Caco-2 (cell line): ENCODE measurements around the gene RAD51B. TPM values are rescaled to one million over a fixed set of nuclear protein-coding genes. Genes with fewer than 3 reads are reported as not detected.

Experiments used
- BruUV-seq: library from RNA; stranded (reverse); fragments of 400-500 nt; replicated peaks from 2 replicates; lab custom pipeline; 2021; lab: Mats Ljungman, UMichigan
- CTCF ChIA-PET: fragments of 300-600 bp; sonication (Branson Sonifier 250); formaldehyde crosslinking; loops from one replicate; lab custom pipeline; 2022; ENCODE audit warnings: antibody characterized with exemption; lab: Charles Lee
- POLR2A ChIA-PET: fragments of 300-600 bp; sonication (Branson Sonifier 250); formaldehyde crosslinking; loops from one replicate; lab custom pipeline; 2022; ENCODE audit warnings: antibody characterized with exemption; lab: Charles Lee
- DNase-seq, 2 experiments: peaks; one replicate each; pipeline versions ENCODE4 v3.0.0 to v3.0.0-alpha.2; 2020 to 2022
- H3K27me3 ChIP-seq: replicated peaks from 2 replicates; pipeline ENCODE4 v1.6.0; 2011; ENCODE audit warnings: low read length; ENCODE audit not compliant: control insufficient read depth, insufficient read depth
- H3K36me3 ChIP-seq: 2 replicates; pipeline ENCODE4 v1.5.1; 2011; ENCODE audit warnings: low read length; ENCODE audit not compliant: control insufficient read depth, insufficient read depth
- H3K4me1 ChIP-seq: fragments of 250-450 bp; sonication (Bioruptor Pico); 2 replicates; pipeline ENCODE4 v1.5.1; 2020; ENCODE audit warnings: mild to moderate bottlenecking
- H3K4me3 ChIP-seq: 2 replicates; pipeline ENCODE4 v1.5.1; 2011; ENCODE audit warnings: low read depth, mild to moderate bottlenecking, control low read depth, low read length
- H3K9me3 ChIP-seq: fragments of 250-450 bp; sonication (Bioruptor Pico); 2 replicates; pipeline ENCODE4 v1.5.1; 2020; ENCODE audit warnings: mild to moderate bottlenecking, moderate library complexity
- H3K27ac Mint-ChIP-seq: one replicate; pipeline ENCODE4 v1.8.0; 2022; ENCODE audit warnings: mixed read lengths; ENCODE audit not compliant: unreplicated experiment
- H3K27me3 Mint-ChIP-seq: one replicate; pipeline ENCODE4 v1.8.0; 2022; ENCODE audit warnings: mixed read lengths; ENCODE audit not compliant: insufficient read depth, unreplicated experiment
- H3K36me3 Mint-ChIP-seq: one replicate; pipeline ENCODE4 v1.8.0; 2022; ENCODE audit warnings: mild to moderate bottlenecking, mixed read lengths; ENCODE audit not compliant: insufficient read depth, unreplicated experiment
- H3K4me1 Mint-ChIP-seq: one replicate; pipeline ENCODE4 v1.8.0; 2022; ENCODE audit warnings: low read depth, mixed read lengths; ENCODE audit not compliant: unreplicated experiment
- H3K4me3 Mint-ChIP-seq: one replicate; pipeline ENCODE4 v1.8.0; 2022; ENCODE audit warnings: mild to moderate bottlenecking, moderate library complexity, mixed read lengths; ENCODE audit not compliant: unreplicated experiment
- H3K9me3 Mint-ChIP-seq: one replicate; pipeline ENCODE4 v1.8.0; 2022; ENCODE audit warnings: mixed read lengths; ENCODE audit not compliant: unreplicated experiment
- CTCF ChIP-seq, 2 experiments: fragments of 200-600 bp in 1 of 2; IDR thresholded peaks; 1 replicate in 1 of 2; 2 replicates in 1 of 2; pipeline versions ENCODE4 v1.5.1 to v1.8.0; 2011 to 2022; ENCODE audit warnings: antibody characterized with exemption in 1 of 2, control low read depth in 1 of 2, inconsistent platforms in 1 of 2, low read depth in 1 of 2, low read length in 1 of 2, mild to moderate bottlenecking in 1 of 2, moderate library complexity in 1 of 2; ENCODE audit not compliant: insufficient read depth in 1 of 2, severe bottlenecking in 1 of 2, unreplicated experiment in 1 of 2
- intact Hi-C: fragments of 100-400 bp; cut with micrococcal nuclease; formaldehyde crosslinking; loops from one replicate; pipeline ENCODE4 v1.10.0; 2022; ENCODE audit not compliant: unreplicated experiment
- total RNA-seq: library from RNA; stranded (reverse); gene quantifications from 2 replicates; pipeline ENCODE4 v1.2.3, GENCODE V29; 2022

RAD51B gene
- total RNA-seq, 1 experiment from 2014 or later: 16.7 TPM

DNA sequence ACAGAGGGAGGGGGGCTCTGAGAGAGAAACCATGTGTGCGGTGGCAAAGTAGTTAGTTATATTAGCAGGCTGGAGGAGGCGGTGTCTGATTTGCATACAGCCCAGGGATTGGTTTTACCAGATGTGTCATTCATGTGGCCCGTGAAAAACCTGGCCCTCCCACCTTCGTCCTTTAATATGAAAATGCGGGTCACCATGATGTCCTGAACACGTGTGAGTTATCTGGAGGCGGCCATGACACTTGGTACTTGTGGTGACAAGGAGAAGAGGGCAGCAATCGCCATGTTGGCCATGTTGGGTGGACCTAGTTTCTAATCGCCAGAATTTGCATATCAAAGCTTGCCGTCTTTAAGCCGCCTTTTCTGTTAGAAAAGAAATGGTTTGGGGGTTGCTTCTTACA lies 108.8 kb downstream of the RAD51B start:
- no peak overlapping the region for H3K27ac Mint-ChIP-seq
- CTCF ChIA-PET: no interaction called here
- POLR2A ChIA-PET: no interaction called here
- peaks cover 4% of the 10 kb centered on the region for H3K36me3 Mint-ChIP-seq
- H3K27me3 Mint-ChIP-seq: no peaks in the 10 kb centered on the region
- H3K4me1 Mint-ChIP-seq: no peaks in the 10 kb centered on the region
- BruUV-seq: no TSS peak
- peaks cover 14% of the 10 kb centered on the region for H3K9me3 Mint-ChIP-seq
- H3K4me1 ChIP-seq: no peaks in the 10 kb centered on the region
- no peak overlapping the region for H3K4me3 ChIP-seq
- H3K4me3 Mint-ChIP-seq: no peak overlapping the region
- no peak for DNase-seq
- no peak for TF ChIP-seq CTCF (IDR thresholded peaks at IDR 0.05; ENCODE audit: insufficient read depth in 1 of 2, low read depth in 1 of 2, low read length in 1 of 2, severe bottlenecking in 1 of 2, unreplicated experiment in 1 of 2)
- intact Hi-C loops: no loop called here
- H3K27me3 ChIP-seq: no peaks in the 10 kb centered on the region
- peaks cover 9% of the 10 kb centered on the region; the same call in 1 of the 2 replicates for H3K9me3 ChIP-seq
- no peaks in the 10 kb centered on the region for H3K36me3 ChIP-seq

DNA sequence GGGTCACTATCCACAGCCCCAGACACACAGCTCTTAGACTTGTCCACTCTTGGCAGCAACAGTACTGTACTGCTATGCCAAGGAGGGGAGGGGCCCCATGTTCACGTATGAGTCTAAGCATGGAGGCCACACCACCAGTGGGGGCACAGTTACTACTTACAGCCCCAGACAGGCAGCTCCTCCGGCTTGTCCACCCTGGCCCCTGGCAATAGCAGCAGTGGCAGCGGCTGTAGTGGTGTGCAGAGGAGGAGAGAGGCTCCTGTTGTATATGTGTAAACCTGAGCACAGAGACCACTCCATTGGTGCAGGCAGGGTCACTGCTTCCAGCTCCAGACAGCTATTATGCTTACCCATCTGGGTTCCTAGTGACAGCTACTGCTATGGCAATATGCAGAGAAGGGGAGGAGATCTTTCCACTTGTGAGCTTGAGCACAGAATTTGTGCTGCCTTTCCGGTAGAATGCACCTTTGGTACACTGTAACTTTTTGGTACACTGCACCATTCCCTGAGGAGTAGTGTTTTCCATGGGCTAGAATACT lies 113.2 kb downstream of the RAD51B start:
- no peaks in the 10 kb centered on the region for H3K36me3 ChIP-seq
- BruUV-seq: no TSS peak
- Mint-ChIP-seq H3K9me3 (peaks cover 14% of the 10 kb centered on the region), H3K27me3 (no peaks in the 10 kb centered on the region), H3K4me3 (no peak overlapping the region), H3K36me3 (no peaks in the 10 kb centered on the region), H3K27ac (no peak overlapping the region), H3K4me1 (peaks cover 7% of the 10 kb centered on the region)
- peaks cover 7% of the 10 kb centered on the region; the same call in 1 of the 2 replicates for H3K4me1 ChIP-seq
- H3K9me3 ChIP-seq: no peaks in the 10 kb centered on the region
- intact Hi-C loops: loop anchor here (5.0 kb wide), 1 partner anchor 910 kb away; no protein-coding TSS in a partner anchor
- H3K27me3 ChIP-seq: no peaks in the 10 kb centered on the region
- DNase-seq: no peak
- no peak for TF ChIP-seq CTCF (IDR thresholded peaks at IDR 0.05; ENCODE audit: insufficient read depth in 1 of 2, low read depth in 1 of 2, low read length in 1 of 2, severe bottlenecking in 1 of 2, unreplicated experiment in 1 of 2)
- CTCF ChIA-PET: interaction anchor here (0.7 to 1.0 kb wide), 2 partner anchors 9 to 884 kb away, joined by 3 read pairs; no protein-coding TSS in a partner anchor
- POLR2A ChIA-PET: no interaction called here
- no peak overlapping the region for H3K4me3 ChIP-seq

DNA sequence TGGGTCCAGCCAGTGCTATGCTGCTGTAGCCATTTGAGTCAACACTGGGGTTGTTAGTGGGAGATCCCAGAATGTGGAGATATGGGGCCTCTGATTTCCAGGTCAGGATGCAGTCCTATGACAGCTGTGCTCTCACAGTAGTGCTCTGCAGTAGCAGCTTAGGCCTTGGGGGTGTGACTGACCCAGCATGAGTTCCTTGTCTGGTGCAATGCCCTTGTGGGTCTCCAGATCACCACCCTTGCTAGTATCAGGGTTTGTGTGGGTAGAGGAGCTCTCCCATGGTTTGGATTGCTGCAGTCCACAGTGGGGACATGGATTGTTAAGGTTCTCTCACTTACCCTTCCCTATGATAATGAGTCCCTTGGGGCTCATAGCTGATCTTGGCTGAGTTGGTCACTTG lies 113.7 kb downstream of the RAD51B start:
- no peak for DNase-seq
- Histone ChIP-seq H3K36me3 (no peaks in the 10 kb centered on the region), H3K4me1 (peaks cover 7% of the 10 kb centered on the region; the same call in 1 of the 2 replicates), H3K9me3 (no peaks in the 10 kb centered on the region), H3K4me3 (no peak overlapping the region), H3K27me3 (no peaks in the 10 kb centered on the region)
- Mint-ChIP-seq H3K4me1 (peaks cover 7% of the 10 kb centered on the region), H3K36me3 (no peaks in the 10 kb centered on the region), H3K27ac (no peak overlapping the region), H3K9me3 (peaks cover 12% of the 10 kb centered on the region), H3K27me3 (no peaks in the 10 kb centered on the region), H3K4me3 (no peak overlapping the region)
- POLR2A ChIA-PET: no interaction called here
- no TSS peak for BruUV-seq
- no peak for TF ChIP-seq CTCF (IDR thresholded peaks at IDR 0.05; ENCODE audit: insufficient read depth in 1 of 2, low read depth in 1 of 2, low read length in 1 of 2, severe bottlenecking in 1 of 2, unreplicated experiment in 1 of 2)
- CTCF ChIA-PET: interaction anchor here (0.7 to 1.0 kb wide), 2 partner anchors 9 to 883 kb away, joined by 3 read pairs; no protein-coding TSS in a partner anchor
- intact Hi-C loops: loop anchor here (5.0 kb wide), 1 partner anchor 909 kb away; no protein-coding TSS in a partner anchor
